IMR-90 (cell line): ENCODE measurements around the gene WDR1. TPM values are rescaled to one million over a fixed set of nuclear protein-coding genes. Genes with fewer than 3 reads are reported as not detected.

ENCODE experiments used
- ATAC-seq: fragments of 200-7000 bp; cut with Tn5 transposase; 2 replicates; pipeline ENCODE4 v1.9.1; 2020; ENCODE audit warnings: low read depth, mild to moderate bottlenecking, moderate library complexity
- BruUV-seq: library from RNA; stranded (reverse); fragments of 400-500 nt; replicated peaks from 2 replicates; lab custom pipeline; 2021; lab: Mats Ljungman, UMichigan
- CTCF ChIA-PET: fragments of 300-600 bp; formaldehyde crosslinking; extraction: SDS; loops from one replicate; lab custom pipeline; 2021; ENCODE audit warnings: antibody characterized with exemption; lab: Yijun Ruan, JAX
- POLR2A ChIA-PET: fragments of 300-600 bp; sonication (Branson Sonifier 250); formaldehyde crosslinking; loops from one replicate; lab custom pipeline; 2022; ENCODE audit warnings: antibody characterized with exemption; ENCODE audit not compliant: unreplicated experiment; lab: Charles Lee
- DNase-seq: peaks from one replicate; pipeline ENCODE4 v3.0.0; 2013
- H2AFZ ChIP-seq: replicated peaks from 2 replicates; pipeline ENCODE3; 2013; ENCODE audit warnings: low read length, mild to moderate bottlenecking; ENCODE audit not compliant: poor library complexity
- H2AK5ac ChIP-seq: 2 replicates; pipeline ENCODE4 v1.6.1; 2013; ENCODE audit warnings: low read depth, low read length, inconsistent platforms
- H2AK9ac ChIP-seq: replicated peaks from 2 replicates; pipeline ENCODE3; 2013; ENCODE audit warnings: mild to moderate bottlenecking, low read depth, low read length, moderate library complexity; ENCODE audit not compliant: poor library complexity
- H2BK120ac ChIP-seq: 2 replicates; pipeline ENCODE4 v1.6.1; 2013; ENCODE audit warnings: low read depth, low read length, inconsistent platforms
- H2BK15ac ChIP-seq: 3 replicates; pipeline ENCODE4 v1.6.1; 2013; ENCODE audit warnings: low read depth, low read length, inconsistent platforms
- H2BK20ac ChIP-seq: 2 replicates; pipeline ENCODE4 v1.6.1; 2013; ENCODE audit warnings: low read depth, mild to moderate bottlenecking, inconsistent platforms, low read length, moderate library complexity
- H2BK5ac ChIP-seq: 2 replicates; pipeline ENCODE4 v1.6.1; 2013; ENCODE audit warnings: mild to moderate bottlenecking, low read depth, low read length, inconsistent platforms; ENCODE audit not compliant: poor library complexity, severe bottlenecking
- H3K14ac ChIP-seq: replicated peaks from 2 replicates; pipeline ENCODE4 v1.6.1; 2013; ENCODE audit warnings: low read depth, low read length, inconsistent platforms
- H3K18ac ChIP-seq: 2 replicates; pipeline ENCODE4 v1.6.1; 2013; ENCODE audit warnings: low read depth, low read length, control low read depth
- H3K23ac ChIP-seq: 2 replicates; pipeline ENCODE4 v1.6.1; 2013; ENCODE audit warnings: low read depth, low read length, inconsistent platforms
- H3K27ac ChIP-seq: 2 replicates; pipeline ENCODE4 v1.5.1; 2013; ENCODE audit warnings: mild to moderate bottlenecking, control low read depth, low read length; ENCODE audit not compliant: insufficient read depth
- H3K27me3 ChIP-seq: 2 replicates; pipeline ENCODE4 v1.6.1; 2013; ENCODE audit warnings: low read length; ENCODE audit not compliant: control insufficient read depth, insufficient read depth
- H3K36me3 ChIP-seq: 2 replicates; pipeline ENCODE4 v1.6.1; 2013; ENCODE audit warnings: low read length, mixed read lengths; ENCODE audit not compliant: control insufficient read depth, insufficient read depth
- H3K4ac ChIP-seq: 2 replicates; pipeline ENCODE4 v1.6.1; 2013; ENCODE audit warnings: low read depth, low read length, inconsistent platforms
- H3K4me1 ChIP-seq: 2 replicates; pipeline ENCODE4 v1.6.1; 2013; ENCODE audit warnings: low read length, mixed read lengths; ENCODE audit not compliant: control insufficient read depth, insufficient read depth
- H3K4me2 ChIP-seq: 2 replicates; pipeline ENCODE4 v1.6.1; 2013; ENCODE audit warnings: low read depth, mild to moderate bottlenecking, control low read depth, low read length, moderate library complexity
- H3K4me3 ChIP-seq: 2 replicates; pipeline ENCODE4 v1.5.1; 2013; ENCODE audit warnings: low read depth, mild to moderate bottlenecking, control low read depth, low read length, moderate library complexity; ENCODE audit not compliant: insufficient read depth
- H3K56ac ChIP-seq: 2 replicates; pipeline ENCODE4 v1.6.1; 2013; ENCODE audit warnings: low read length, inconsistent platforms; ENCODE audit not compliant: insufficient read depth; ENCODE audit errors: extremely low read depth
- H3K79me1 ChIP-seq, 2 experiments: 2 replicates each; pipeline ENCODE4 v1.6.1; 2013; ENCODE audit warnings: low read length in 2 of 2, inconsistent platforms in 1 of 2, low read depth in 1 of 2
- H3K9ac ChIP-seq: 2 replicates; pipeline ENCODE4 v1.6.1; 2013; ENCODE audit warnings: low read depth, low read length, control low read depth
- H3K9me1 ChIP-seq: 2 replicates; pipeline ENCODE4 v1.6.1; 2013; ENCODE audit warnings: low read length, inconsistent platforms; ENCODE audit not compliant: insufficient read depth
- H3K9me3 ChIP-seq: 2 replicates; pipeline ENCODE4 v1.6.1; 2013; ENCODE audit warnings: low read length; ENCODE audit not compliant: control insufficient read depth, insufficient read depth
- H4K20me1 ChIP-seq: 2 replicates; pipeline ENCODE4 v1.6.1; 2013; ENCODE audit warnings: low read length, inconsistent platforms; ENCODE audit not compliant: insufficient read depth
- H4K5ac ChIP-seq: 2 replicates; pipeline ENCODE4 v1.6.1; 2013; ENCODE audit warnings: mild to moderate bottlenecking, low read depth, low read length, control low read depth
- H4K8ac ChIP-seq, 2 experiments: 2 replicates each; pipeline ENCODE4 v1.6.1; 2013; ENCODE audit warnings: low read depth in 2 of 2, low read length in 2 of 2, control low read depth in 1 of 2, inconsistent platforms in 1 of 2
- H4K91ac ChIP-seq: 2 replicates; pipeline ENCODE4 v1.6.1; 2013; ENCODE audit warnings: low read depth, low read length, inconsistent platforms; ENCODE audit not compliant: insufficient read depth
- BHLHE40 ChIP-seq: fragments of 150-350 bp; IDR thresholded peaks from 2 replicates; pipeline ENCODE4 v1.6.1; 2016; ENCODE audit warnings: mild to moderate bottlenecking, low read depth, low read length
- CHD1 ChIP-seq: IDR thresholded peaks from 2 replicates; pipeline ENCODE4 v1.6.1; 2012; ENCODE audit warnings: low read depth, low read length, improper control_type of control experiment
- CTCF ChIP-seq: conservative IDR thresholded peaks from 2 replicates; pipeline ENCODE4 v1.5.1; 2012; ENCODE audit warnings: mild to moderate bottlenecking, low read depth, low read length, improper control_type of control experiment
- FOS ChIP-seq: fragments of 150-350 bp; IDR thresholded peaks from 2 replicates; pipeline ENCODE4 v1.6.1; 2016; ENCODE audit warnings: low read depth, low read length
- POLR2A ChIP-seq: IDR thresholded peaks from 2 replicates; pipeline ENCODE4 v1.6.1; 2012; ENCODE audit warnings: mild to moderate bottlenecking, low read depth, low read length
- RAD21 ChIP-seq: IDR thresholded peaks from 2 replicates; pipeline ENCODE4 v1.6.1; 2012; ENCODE audit warnings: low read length, improper control_type of control experiment
- SMC3 ChIP-seq: fragments of 150-350 bp; IDR thresholded peaks from 2 replicates; pipeline ENCODE4 v1.6.1; 2016; ENCODE audit warnings: low read depth, mild to moderate bottlenecking, antibody characterized with exemption, low read length, moderate library complexity
- WGBS, 2 experiments: methylation state at CpG; one replicate each; pipeline versions ENCODE4 v1.1.5 to v1.1.7; 2013; ENCODE audit warnings: missing lambda C conversion rate in 2 of 2; ENCODE audit not compliant: insufficient read length in 1 of 2; ENCODE audit errors: extremely low coverage in 2 of 2; 5-methylcytosine and 5-hydroxymethylcytosine counted together
- dilution Hi-C: fragments of 300-500 bp; cut with HindIII; formaldehyde crosslinking; loops from one replicate; pipeline ENCODE4 v1.14.3; 2018; ENCODE audit warnings: low sequenced_read_pairs; ENCODE audit not compliant: unreplicated experiment
- in situ Hi-C: fragments of 300-500 bp; cut with MboI; formaldehyde crosslinking; loops from 3 replicates; pipeline ENCODE4 v1.14.3; 2019; ENCODE audit warnings: low sequenced_read_pairs, inconsistent platforms, mixed read lengths
- intact Hi-C: fragments of 100-400 bp; cut with micrococcal nuclease; formaldehyde crosslinking; loops from 2 replicates; pipeline ENCODE4 v1.10.0; 2022
- polyA plus RNA-seq, 3 experiments: library from polyadenylated mRNA; depleted of rRNA; stranded (reverse); fragments of >200 nt; gene quantifications; 2 replicates each; pipeline ENCODE4 v1.2.3, GENCODE V29; 2012; ENCODE audit warnings: low replicate concordance in 1 of 3
- total RNA-seq: library from RNA; depleted of rRNA; stranded (reverse); fragments of >200 nt; gene quantifications from 2 replicates; pipeline ENCODE4 v1.2.3, GENCODE V29; 2012

Gene WDR1
- total and polyA plus RNA-seq, 2 of the 4 experiments (the other 2 are of a cell fraction), result 725 to 992 TPM

DNA sequence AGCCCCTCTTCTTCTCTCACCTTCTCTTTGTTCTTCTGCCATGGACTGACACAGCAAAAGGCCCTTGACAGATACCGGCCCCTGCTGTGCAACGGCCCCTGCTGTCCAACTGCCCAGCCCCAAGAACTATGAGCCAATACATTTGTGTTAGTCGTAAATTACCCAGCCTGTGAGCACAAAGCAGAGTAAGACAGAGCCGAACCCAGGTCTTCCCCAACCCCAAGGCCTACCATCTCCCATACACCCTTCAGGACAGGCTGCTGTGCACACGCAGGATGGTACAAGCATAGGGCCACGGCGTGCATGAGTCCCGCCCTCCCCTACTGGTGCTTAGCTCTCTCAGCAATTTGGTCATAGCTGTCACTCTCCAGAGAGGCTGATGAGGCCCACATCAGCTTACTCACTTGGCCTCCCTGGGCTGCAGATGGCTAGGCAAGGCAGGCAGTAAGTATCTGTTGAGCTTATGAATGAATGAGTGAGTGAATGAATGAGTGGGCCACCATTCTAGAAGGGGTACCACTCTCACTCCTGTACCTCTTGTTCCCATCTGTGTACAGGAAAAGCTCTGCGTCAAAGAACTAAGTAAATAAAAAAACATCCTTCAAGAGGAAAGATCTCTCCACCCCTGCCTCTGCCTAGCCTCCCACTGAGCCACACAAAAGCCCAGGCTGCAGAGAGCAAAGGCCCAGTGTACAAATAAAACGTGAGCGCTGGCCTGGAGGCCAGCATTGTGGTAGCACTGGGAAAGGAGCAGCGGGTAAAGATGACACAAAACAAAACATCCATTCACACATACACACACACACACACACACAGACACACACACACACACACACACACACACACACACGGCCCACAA is 13.9 kb downstream of the WDR1 start:
- ChIA-PET CTCF (no interaction called here), POLR2A (interaction anchor here (2.9 kb wide), 1 partner anchor 14 kb away, joined by 14 read pairs; the partner anchor contains the start of gene WDR1)
- no peak overlapping the region for H2AFZ ChIP-seq
- no peak for DNase-seq
- peak overlapping the region in 1 of 2 experiments; percentile 31; a peak in 1 of 4 replicates for H4K8ac ChIP-seq
- peak overlapping the region; percentile 51 for H2BK5ac ChIP-seq
- intact Hi-C loops (no loop called here), in situ Hi-C loops (no loop called here), dilution Hi-C loops (no loop called here)
- H3K4me1 ChIP-seq, result peaks cover 57% of the 10 kb centered on the region
- no peak overlapping the region for H2BK20ac ChIP-seq
- no peak overlapping the region for H3K4me2 ChIP-seq
- ATAC-seq, result no peak
- no peak overlapping the region; the same call in 1 of the 2 replicates for H4K5ac ChIP-seq
- peaks cover 72% of the 10 kb centered on the region for H3K36me3 ChIP-seq
- peaks cover 66% of the 10 kb centered on the region for H3K9me1 ChIP-seq
- H3K4ac ChIP-seq, result no peak overlapping the region
- peak overlapping the region; percentile 42 for H2AK9ac ChIP-seq
- 91% methylated on average over 7 of the region's 13 CpGs; no CpG with 5 or more reads in 1 of the 2 experiments for WGBS, 2 experiments
- H3K9me3 ChIP-seq, result no peaks in the 10 kb centered on the region
- H3K4me3 ChIP-seq, result no peak overlapping the region
- H3K9ac ChIP-seq, result no peak overlapping the region
- H3K79me1 ChIP-seq, result peaks cover 8 to 70% of the 10 kb centered on the region in 2 experiments; a peak in 3 of 4 replicates
- no peak for TF ChIP-seq POLR2A
- TF ChIP-seq BHLHE40, result no peak
- no peak for TF ChIP-seq FOS
- TF ChIP-seq SMC3, result no peak
- TF ChIP-seq RAD21, result no peak
- no peak for TF ChIP-seq CHD1
- no peak for TF ChIP-seq CTCF
- no peak overlapping the region for H3K56ac ChIP-seq
- peak overlapping the region; percentile 61; the same call in 1 of the 2 replicates for H2AK5ac ChIP-seq
- peaks cover 96% of the 10 kb centered on the region for H4K20me1 ChIP-seq
- no peak overlapping the region for H2BK120ac ChIP-seq
- peak overlapping the region; percentile 27; the same call in 1 of the 2 replicates for H3K27ac ChIP-seq
- peak overlapping the region; percentile 6; the same call in 1 of the 2 replicates for H4K91ac ChIP-seq
- no peaks in the 10 kb centered on the region for H3K27me3 ChIP-seq
- BruUV-seq, result no TSS peak
- no peak overlapping the region for H2BK15ac ChIP-seq
- H3K14ac ChIP-seq, result no peak overlapping the region; the same call in 1 of the 2 replicates
- H3K18ac ChIP-seq, result 0 out of 2 replicates have a peak overlapping the region, but pooled peaks have one; percentile 14
- peak overlapping the region; percentile 68; the same call in 1 of the 2 replicates for H3K23ac ChIP-seq
